Left renal cortex interstitium (tissue), 4 donors: ENCODE data around the gene AIFM3. TPM values are rescaled to one million over a fixed set of nuclear protein-coding genes. Genes with fewer than 3 reads are reported as not detected.
"Not testable (repeated sequence)": the region's sequence is repeated elsewhere in the genome, so short reads cannot be mapped to it uniquely, and the experiment has no call there.

ENCODE experiments used
- DNase-seq, 4 donors: peaks; one replicate each; pipeline ENCODE4 v3.0.0-alpha.2; 2013; ENCODE audit warnings: low read depth in 4 of 4, low spot score in 2 of 4, missing footprints in 1 of 4
- polyA plus RNA-seq, 4 donors: library from polyadenylated mRNA; unstranded; fragments of 120-200 nt; gene quantifications; one replicate each; pipeline ENCODE4 v1.2.1, GENCODE V29; 2013; ENCODE audit not compliant: insufficient read length in 4 of 4

AIFM3 gene
- polyA plus RNA-seq, 4 donors, result 0.54 to 1.3 (median 0.85) TPM

GRCh38 chr22:20999350-21000206, 32.5 kb downstream of the AIFM3 start:
- no peak for DNase-seq

GRCh38 chr22:21000207-21000986, 33.3 kb downstream of the AIFM3 start:
- DNase-seq, result no peak

DNA sequence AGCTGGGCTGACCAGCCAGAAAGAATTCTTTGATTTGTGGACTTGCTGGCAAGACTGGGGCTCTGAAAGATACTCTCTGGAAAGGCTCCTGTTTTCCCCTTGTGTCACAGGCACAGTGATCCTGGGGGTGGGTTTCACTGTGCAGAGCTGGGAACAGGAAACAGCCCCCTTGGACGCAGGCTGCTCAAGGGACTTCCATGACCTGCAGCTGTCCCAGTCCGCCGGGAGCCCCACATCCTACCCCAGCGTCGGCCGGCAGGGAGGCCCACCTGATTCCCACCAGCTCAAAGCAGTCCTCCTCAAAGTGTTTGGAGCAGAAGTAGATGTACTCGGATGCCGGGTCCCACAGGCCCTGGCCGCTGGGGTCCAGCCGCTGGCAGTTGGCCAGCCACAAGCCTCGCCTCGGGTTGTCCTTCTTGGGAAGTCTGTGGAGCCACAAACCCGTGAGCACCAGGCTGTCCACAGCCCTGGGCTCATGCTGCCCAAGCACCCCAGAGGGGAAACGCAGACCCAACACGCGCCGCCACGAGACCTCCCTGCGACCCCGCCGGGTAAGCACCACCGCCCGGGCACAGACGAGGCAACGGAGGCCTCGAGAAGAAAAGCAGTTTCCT, 34.0 kb downstream of the AIFM3 start:
- DNase-seq, result no peak

GRCh38 chr22:21001601-21002325, 34.7 kb downstream of the AIFM3 start, which contains the start of gene THAP7:
Gene THAP7, minus strand, starts transcription at chr22:21002118. Its CDS starts 207 bp downstream, at chr22:21001911.
- peak; percentile 92 to 93 (median 93) for DNase-seq

DNA sequence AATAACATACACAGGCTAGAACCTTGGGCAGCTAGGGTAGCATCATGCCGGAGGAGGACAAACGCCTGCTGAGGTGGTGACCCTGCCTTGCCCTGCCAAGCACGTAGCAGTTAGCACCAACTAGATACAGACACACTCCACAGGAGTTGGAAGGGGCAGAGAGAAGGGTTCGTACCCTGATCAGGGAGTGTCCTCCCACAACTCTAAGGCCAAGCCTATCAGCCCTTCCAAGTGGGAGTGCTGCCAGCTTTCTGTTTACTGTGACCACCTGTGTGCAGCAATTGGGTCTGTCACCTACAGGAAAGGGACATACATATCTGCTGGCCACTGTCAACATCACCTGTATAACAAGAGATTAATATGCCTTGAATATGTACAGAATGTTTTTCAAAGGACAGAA, 36.7 kb downstream of the AIFM3 start:
- DNase-seq, result no peak

DNA sequence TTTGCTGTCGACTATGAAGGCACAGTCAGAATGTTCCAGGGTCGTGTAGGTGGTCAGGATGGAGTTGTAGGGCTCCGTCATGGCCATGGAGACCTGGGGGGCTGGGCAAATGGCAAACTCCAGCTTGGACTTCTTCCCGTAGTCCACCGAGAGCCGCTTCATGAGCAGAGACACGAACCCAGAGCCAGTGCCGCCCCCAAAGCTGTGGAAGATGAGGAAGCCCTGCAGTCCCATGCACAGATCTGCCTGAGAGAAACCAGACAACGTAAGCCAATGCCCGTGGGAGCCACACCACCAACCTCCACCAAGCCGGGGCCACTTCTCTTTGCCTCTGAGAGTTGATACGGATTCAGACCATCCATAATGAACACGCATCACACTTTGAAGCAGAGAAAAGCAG, 42.2 kb downstream of the AIFM3 start:
- DNase-seq, result not testable (repeated sequence)

DNA sequence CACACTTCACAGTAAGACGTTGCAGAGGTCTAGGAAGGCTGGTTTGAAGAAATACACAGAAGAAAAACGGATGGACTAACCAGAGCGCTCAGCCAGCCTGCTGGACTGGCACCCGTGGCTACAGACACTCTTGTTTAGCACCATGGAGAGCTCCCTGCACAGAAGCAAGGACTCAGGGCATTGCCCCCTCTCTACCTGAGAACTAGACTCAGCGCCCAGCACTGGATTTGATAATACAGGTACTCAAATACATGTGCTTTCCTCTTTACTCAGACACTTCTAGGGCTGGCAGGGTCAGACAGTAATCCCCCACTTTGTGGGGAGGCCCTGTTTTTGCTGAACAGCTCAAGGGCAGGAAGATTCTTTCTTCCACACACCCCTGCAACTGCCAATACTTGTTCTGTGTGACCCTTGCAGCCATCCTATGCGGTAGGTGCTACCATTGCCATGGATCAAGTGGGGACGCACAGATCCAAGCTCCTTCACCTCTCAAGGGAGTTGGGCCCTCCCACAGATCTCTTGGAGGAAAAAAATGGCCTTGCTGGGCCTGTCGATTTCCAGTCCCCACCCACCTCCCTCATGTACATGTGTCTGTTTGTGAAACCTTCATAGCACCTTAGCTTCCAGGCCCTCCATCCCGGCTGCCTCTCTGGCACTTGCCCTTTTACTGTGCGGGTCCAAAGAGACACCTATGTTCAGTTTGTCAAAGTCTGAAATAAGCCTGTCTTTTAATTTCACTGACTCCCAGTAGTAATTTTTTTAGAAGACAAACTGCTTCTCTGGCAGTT, 42.8 kb downstream of the AIFM3 start:
- DNase-seq, result peak in 1 of 4 donors; percentile 67

DNA sequence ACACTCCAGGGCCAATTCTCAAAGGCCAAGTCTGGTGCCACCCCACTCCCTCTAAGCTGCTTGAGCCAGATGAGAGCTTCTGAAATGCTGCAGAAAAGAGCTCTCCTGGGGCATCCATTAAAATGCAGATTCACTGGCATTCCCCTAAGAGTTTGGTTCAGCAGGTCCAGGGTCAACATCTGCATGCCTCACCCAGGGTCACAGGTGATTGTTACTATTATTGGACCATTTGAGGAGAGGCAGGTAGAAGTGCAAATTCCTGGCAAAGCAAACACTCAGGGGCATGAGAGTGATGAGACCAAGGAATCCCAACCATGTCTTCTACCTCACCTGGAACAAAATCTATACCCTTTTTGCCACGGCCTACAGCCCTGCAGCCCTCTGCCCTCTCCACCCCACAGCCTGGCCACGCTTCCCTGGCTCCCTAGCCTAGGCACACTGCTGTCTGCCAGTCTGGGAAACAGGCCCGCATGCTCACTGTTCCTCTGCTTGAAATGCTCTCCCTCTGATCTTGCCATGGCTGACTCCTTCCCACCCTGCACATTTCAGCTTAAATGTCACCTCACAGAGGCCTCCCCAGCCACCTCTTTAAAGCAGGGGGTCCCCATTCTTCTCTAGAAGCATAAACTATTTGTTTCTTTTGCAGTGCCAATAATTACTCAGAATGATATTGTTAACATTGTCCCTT, 43.5 kb downstream of the AIFM3 start:
- DNase-seq, result no peak

DNA sequence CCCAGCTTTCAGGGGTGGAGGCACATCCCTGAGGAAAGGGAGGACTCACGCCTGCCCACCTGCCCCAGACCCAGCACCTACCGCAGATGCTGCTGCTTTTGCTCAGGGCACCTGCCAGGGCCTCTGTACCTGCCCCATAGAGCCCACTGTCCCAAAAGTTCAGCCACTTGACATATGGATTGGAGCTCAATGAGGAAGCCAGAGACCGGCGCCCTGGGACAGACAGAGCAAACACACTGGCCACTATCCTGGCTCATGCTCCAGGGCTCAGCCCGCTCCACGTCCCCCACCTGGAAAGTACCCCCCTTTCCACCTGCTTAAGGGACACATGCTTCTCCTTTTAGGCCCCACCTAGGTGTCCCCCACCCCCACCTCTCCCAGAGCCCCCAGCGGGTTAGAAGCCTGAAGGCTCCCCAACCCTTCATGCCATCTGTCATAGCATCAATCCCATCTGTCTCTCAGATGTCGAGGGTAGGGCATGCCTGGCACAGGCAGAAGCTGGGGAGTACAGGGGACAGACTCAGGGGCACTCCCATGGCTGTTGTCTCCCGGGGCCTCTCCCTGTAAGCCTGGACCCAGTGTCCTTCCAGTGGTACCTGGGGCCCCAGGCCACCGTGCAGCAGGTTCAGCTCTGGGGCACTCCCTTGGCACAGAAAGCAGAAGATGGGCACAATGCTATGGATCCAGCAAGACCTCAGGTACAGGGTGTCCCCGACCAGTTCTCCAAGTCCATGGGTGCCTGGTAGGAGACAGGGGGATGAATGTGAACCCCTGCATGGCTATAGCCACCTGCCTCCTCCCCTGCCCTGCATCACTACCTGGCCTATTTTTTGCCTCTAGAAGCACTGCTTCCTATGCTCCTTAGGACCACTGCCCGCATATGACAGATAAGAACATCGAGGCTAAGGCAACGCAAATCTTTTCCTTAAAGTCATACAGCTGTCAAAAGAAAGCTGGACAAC, 45.7 kb downstream of the AIFM3 start:
- DNase-seq, result no peak

GRCh38 chr22:21013657-21014201, 46.7 kb downstream of the AIFM3 start:
- DNase-seq, result no peak

DNA sequence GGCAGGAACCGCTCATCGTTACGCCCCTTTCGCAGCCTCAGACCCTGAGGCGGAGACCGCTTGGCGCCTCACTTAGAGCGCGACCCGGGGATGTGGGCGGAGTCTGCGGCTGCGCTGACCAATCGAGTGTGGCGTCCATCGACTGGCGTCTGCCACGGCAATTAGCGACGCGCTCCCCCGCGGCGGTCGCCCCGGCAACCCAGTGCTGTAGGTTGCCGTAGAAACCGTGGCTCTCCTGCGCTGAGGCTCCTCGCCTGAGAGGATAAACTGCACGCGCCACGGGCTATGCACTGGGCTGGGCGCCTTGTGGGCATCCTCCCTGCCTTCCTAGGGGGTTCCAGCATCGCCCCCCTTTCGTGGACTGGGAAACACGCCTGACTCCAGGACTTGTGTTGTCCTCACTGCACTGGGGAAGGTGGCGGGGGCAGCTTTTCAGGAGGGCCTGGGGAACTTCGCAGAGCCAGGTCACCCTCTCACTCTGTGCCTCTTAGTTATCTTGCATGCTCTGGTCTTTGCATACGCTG, 47.2 kb downstream of the AIFM3 start:
- peak; percentile 79 to 91 (median 87) for DNase-seq

GRCh38 chr22:21014726-21015465, 47.8 kb downstream of the AIFM3 start, which contains the start of gene P2RX6:
Gene P2RX6, plus strand, starts transcription at chr22:21015165. Its CDS starts 10 bp downstream, at chr22:21015175.
- no peak for DNase-seq

- no peak for DNase-seq
Observed at GRCh38 chr22:21015466-21016006, 48.5 kb downstream of the AIFM3 start.

- no peak for DNase-seq
Observed at GRCh38 chr22:21016644-21017420, 49.8 kb downstream of the AIFM3 start.

DNA sequence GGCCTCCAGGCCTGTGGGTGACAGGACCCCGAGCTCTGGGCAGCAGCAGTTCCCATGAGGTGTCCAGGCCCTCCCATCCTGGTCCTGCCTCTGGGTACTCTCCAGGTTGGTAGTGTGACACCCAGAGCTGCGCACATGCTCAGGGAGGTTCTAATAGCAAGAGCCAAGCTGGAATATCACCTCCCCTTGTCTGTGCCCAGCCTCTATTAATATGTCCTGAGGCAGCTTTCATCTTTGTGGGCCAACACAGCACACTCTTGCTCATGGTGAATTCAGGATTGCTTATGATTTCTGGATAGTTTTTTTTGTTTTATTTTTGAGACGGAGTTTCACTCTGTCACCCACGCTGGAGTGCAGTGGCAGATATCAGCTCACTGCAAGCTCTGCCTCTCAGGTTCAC, 51.3 kb downstream of the AIFM3 start:
- DNase-seq, result no peak
